K562 (cell line): Measurements from ENCODE around the gene CERS3. TPM values are rescaled to one million over a fixed set of nuclear protein-coding genes. Genes with fewer than 3 reads are reported as not detected.

Source experiments
- ATAC-seq: fragments of 200-7000 bp; cut with Tn5 transposase; 3 replicates; pipeline ENCODE4 v1.9.1; 2020; ENCODE audit warnings: moderate library complexity
- BruUV-seq: library from RNA; stranded (reverse); fragments of 400-500 nt; replicated peaks from 2 replicates; lab custom pipeline; 2021; lab: Mats Ljungman, UMichigan
- CTCF ChIA-PET: fragments of 300-600 bp; formaldehyde crosslinking; extraction: SDS; loops from one replicate; lab custom pipeline; 2021; ENCODE audit warnings: low intra/inter-chr PET ratio; lab: Yijun Ruan, JAX
- POLR2A ChIA-PET: fragments of 300-600, 350-650 bp; sonication (Branson Sonifier 250); formaldehyde crosslinking; extraction: SDS; loops from one replicate; lab custom pipeline; 2021; ENCODE audit warnings: antibody characterized with exemption, inconsistent platforms; lab: Yijun Ruan, JAX
- DNase-seq, 4 experiments: peaks; one replicate each; pipeline versions ENCODE4 v3.0.0 to v3.0.0-alpha.2; 2011 to 2018; ENCODE audit warnings: low spot score in 3 of 4, mixed read lengths in 3 of 4; ENCODE audit errors: extremely low read depth in 1 of 4
- FAIRE-seq: peaks from 2 replicates; lab custom pipeline; 2011; peaks lifted over from hg19 to GRCh38; lab: Jason Lieb, UNC
- H2AFZ ChIP-seq: 2 replicates; pipeline ENCODE4 v1.6.0; 2011; ENCODE audit warnings: low read depth, low read length, control low read depth, inconsistent platforms
- H3K27ac ChIP-seq: fragments of 200-600 bp; 3 replicates; pipeline ENCODE4 v1.8.0; 2011; ENCODE audit warnings: low read depth, mild to moderate bottlenecking, control low read depth, inconsistent platforms, low read length, moderate library complexity, mixed read lengths; ENCODE audit errors: extremely low read depth
- H3K27me3 ChIP-seq, 2 experiments: fragments of 300-600 bp in 1 of 2; 2 replicates in 1 of 2; 3 replicates in 1 of 2; pipeline versions ENCODE4 v1.6.0 to v1.8.0; 2011; ENCODE audit warnings: inconsistent platforms in 2 of 2, low read length in 2 of 2, mild to moderate bottlenecking in 1 of 2, mixed read lengths in 1 of 2, moderate library complexity in 1 of 2; ENCODE audit not compliant: control insufficient read depth in 2 of 2, insufficient read depth in 2 of 2
- H3K36me3 ChIP-seq: fragments of 300-600 bp; 3 replicates; pipeline ENCODE4 v1.8.0; 2011; ENCODE audit warnings: mild to moderate bottlenecking, low read length, inconsistent platforms; ENCODE audit not compliant: control insufficient read depth, insufficient read depth
- H3K4me1 ChIP-seq, 2 experiments: fragments of 200-600 bp in 1 of 2; replicated peaks in 1 of 2; 2 replicates in 1 of 2; 3 replicates in 1 of 2; pipeline versions ENCODE4 v1.5.1 to v1.8.0; 2011; ENCODE audit warnings: inconsistent platforms in 2 of 2, low read length in 2 of 2, mild to moderate bottlenecking in 1 of 2, mixed read lengths in 1 of 2, moderate library complexity in 1 of 2; ENCODE audit not compliant: control insufficient read depth in 2 of 2, insufficient read depth in 2 of 2
- H3K4me2 ChIP-seq: 2 replicates; pipeline ENCODE4 v1.6.1; 2011; ENCODE audit warnings: low read length, control low read depth, inconsistent platforms, mixed read lengths; ENCODE audit not compliant: insufficient read depth
- H3K4me3 ChIP-seq: fragments of 200-600 bp; sonication (generic), shearing (Covaris generic); 2 replicates; pipeline ENCODE4 v1.5.1; 2016; ENCODE audit warnings: control low read depth, inconsistent platforms
- H3K79me2 ChIP-seq: fragments of 200-600 bp; 3 replicates; pipeline ENCODE4 v1.8.0; 2011; ENCODE audit warnings: low read length, inconsistent platforms; ENCODE audit not compliant: control insufficient read depth, insufficient read depth
- H3K9ac ChIP-seq, 2 experiments: 2 replicates each; pipeline versions ENCODE4 v1.6.0 to v1.6.1; 2011; ENCODE audit warnings: low read depth in 2 of 2, low read length in 2 of 2, control low read depth in 1 of 2, inconsistent platforms in 1 of 2, mild to moderate bottlenecking in 1 of 2, mixed read lengths in 1 of 2; ENCODE audit not compliant: insufficient read depth in 1 of 2
- H3K9me1 ChIP-seq: one replicate; pipeline ENCODE4 v1.6.0; 2011; ENCODE audit warnings: inconsistent platforms, mild to moderate bottlenecking, low read length, moderate library complexity; ENCODE audit not compliant: control insufficient read depth, insufficient read depth
- H3K9me3 ChIP-seq: replicated peaks from 2 replicates; pipeline ENCODE4 v1.5.1; 2011; ENCODE audit warnings: low read depth, low read length, inconsistent platforms; ENCODE audit not compliant: control insufficient read depth, insufficient read depth
- H4K20me1 ChIP-seq: replicated peaks from 2 replicates; pipeline ENCODE4 v1.6.1; 2011; ENCODE audit warnings: low read length, inconsistent platforms, mixed read lengths; ENCODE audit not compliant: control insufficient read depth, insufficient read depth
- CHD4 ChIP-seq: fragments of 200-600 bp; sonication (generic); IDR thresholded peaks from 3 replicates; pipeline ENCODE4 v1.6.1; 2012; ENCODE audit warnings: low read depth, mild to moderate bottlenecking, mixed read lengths, low read length, inconsistent platforms; ENCODE audit not compliant: insufficient read depth, insufficient replicate concordance, poor library complexity, severe bottlenecking
- DPF2 ChIP-seq: fragments of 450-650 bp; IDR thresholded peaks from 2 replicates; pipeline ENCODE4 v1.6.1; 2016
- E2F4 ChIP-seq: sonication (generic); formaldehyde crosslinking; IDR thresholded peaks from 2 replicates; pipeline ENCODE4 v1.8.0; 2022; ENCODE audit warnings: mild to moderate bottlenecking, low read depth, missing genetic modification reagents
- E2F8 ChIP-seq: fragments of 450-650 bp; IDR thresholded peaks from 2 replicates; pipeline ENCODE4 v1.7.1; 2018; ENCODE audit warnings: mild to moderate bottlenecking, low read depth; ENCODE audit not compliant: partially characterized antibody
- EP400 ChIP-seq: fragments of 450-650 bp; IDR thresholded peaks from 2 replicates; pipeline ENCODE4 v1.6.1; 2017; ENCODE audit warnings: antibody characterized with exemption, mild to moderate bottlenecking, moderate library complexity
- FOXO4 ChIP-seq: fragments of 450-650 bp; formaldehyde crosslinking; IDR thresholded peaks from 2 replicates; pipeline ENCODE4 v1.4.0; 2020; ENCODE audit warnings: mild to moderate bottlenecking, moderate library complexity
- MCM5 ChIP-seq: fragments of 450-650 bp; IDR thresholded peaks from 2 replicates; pipeline ENCODE4 v1.6.1; 2016; ENCODE audit warnings: low read depth
- NR2F6 ChIP-seq: fragments of 450-650 bp; formaldehyde crosslinking; IDR thresholded peaks from 2 replicates; pipeline ENCODE4 v1.4.0; 2020; ENCODE audit warnings: mild to moderate bottlenecking
- PHB ChIP-seq: fragments of 250-450 bp; sonication (Bioruptor Pico); IDR thresholded peaks from 2 replicates; pipeline ENCODE4 v1.5.0; 2021
- SMARCA5 ChIP-seq: fragments of 450-650 bp; IDR thresholded peaks from 2 replicates; pipeline ENCODE4 v1.6.1; 2016
- SOX6 ChIP-seq: fragments of 450-650 bp; IDR thresholded peaks from 2 replicates; pipeline ENCODE4 v1.6.1; 2014; ENCODE audit warnings: mild to moderate bottlenecking
- TAL1 ChIP-seq: fragments of 450-650 bp; IDR thresholded peaks from 2 replicates; pipeline ENCODE4 v1.6.1; 2016; ENCODE audit warnings: mild to moderate bottlenecking
- TCFL5 ChIP-seq: fragments of 250-450 bp; sonication (Bioruptor Pico); conservative IDR thresholded peaks from 2 replicates; pipeline ENCODE4 v1.6.1; 2021; ENCODE audit warnings: mild to moderate bottlenecking, moderate library complexity, matching md5 sums
- WGBS: fragments of 100-300 bp; shearing (Covaris generic); methylation state at CpG from one replicate; pipeline ENCODE4 v1.1.6; 2016; ENCODE audit warnings: low coverage, mixed read lengths; ENCODE audit not compliant: insufficient coverage; ENCODE audit errors: missing lambda C conversion rate; 5-methylcytosine and 5-hydroxymethylcytosine counted together
- in situ Hi-C: fragments of 300-500 bp; cut with MboI; formaldehyde crosslinking; loops from 4 replicates; pipeline ENCODE4 v1.15.0; 2018; ENCODE audit warnings: inconsistent platforms, mixed read lengths
- intact Hi-C: fragments of 100-400 bp; cut with micrococcal nuclease; formaldehyde crosslinking; loops from 2 replicates; pipeline ENCODE4 v1.14.2; 2022
- polyA plus RNA-seq, 8 experiments: library from polyadenylated mRNA; depleted of rRNA in 4 of 8; stranded (reverse) in 5 of 8; unstranded in 3 of 8; fragments of >200 nt; fragmentation: Nextera tagmentation in 2 of 8; fragmentation: Illumina TruSeq in 1 of 8; extraction: Ambion mirVana in 2 of 8; extraction: Trizol in 1 of 8; gene quantifications; 2 replicates each; pipeline versions ENCODE4 v1.2.1 to v1.2.3, GENCODE V29; 2011 to 2014; ENCODE audit warnings: inconsistent platforms in 1 of 8, missing spikeins in 1 of 8
- total RNA-seq, 7 experiments: library from RNA; depleted of rRNA in 6 of 7; stranded (reverse); fragments of >200 nt in 6 of 7; fragmentation: Illumina TruSeq in 2 of 7; extraction: Trizol in 2 of 7; gene quantifications; 2 replicates each; pipeline versions ENCODE4 v1.2.1 to v1.2.3, GENCODE V29; 2011 to 2021; ENCODE audit warnings: low replicate concordance in 1 of 7
- TF ChIP-seq, protein P1 (sequence below): sonication (generic); formaldehyde crosslinking; IDR thresholded peaks from 2 replicates; pipeline ENCODE4 v1.8.1; 2023; ENCODE audit warnings: mild to moderate bottlenecking, missing genetic modification reagents
- TF ChIP-seq, protein P2 (sequence below), 2 experiments: fragments of 450-650 bp in 1 of 2; sonication (generic) in 1 of 2; formaldehyde crosslinking in 1 of 2; IDR thresholded peaks in 1 of 2; conservative IDR thresholded peaks in 1 of 2; 2 replicates each; pipeline versions ENCODE4 v1.6.1 to v1.8.1; 2016 to 2023; ENCODE audit warnings: mild to moderate bottlenecking in 2 of 2, moderate library complexity in 2 of 2, inconsistent platforms in 1 of 2, missing genetic modification reagents in 1 of 2

The CERS3 gene
- total and polyA plus RNA-seq, 9 of the 15 experiments (the other 6 are each of a cell fraction or from before 2014, with no cell fraction given), result not detected

GRCh38 chr15:100468285-100468684 lies 60.5 kb downstream of the CERS3 start:
- BruUV-seq, result no TSS peak

More at GRCh38 chr15:100468285-100468684, 60.5 kb downstream of the CERS3 start:
- H3K4me1 ChIP-seq, result no peaks in the 10 kb centered on the region
- DNase-seq (no peak), ATAC-seq (no peak), FAIRE-seq (no peak)
- ChIA-PET CTCF (no interaction called here), POLR2A (no interaction called here)
- no peak overlapping the region for H3K27ac ChIP-seq
- intact Hi-C loops, result no loop called here
- in situ Hi-C loops, result no loop called here
- no peaks in the 10 kb centered on the region for H3K9me1 ChIP-seq
- no peaks in the 10 kb centered on the region for H3K79me2 ChIP-seq
- no peaks in the 10 kb centered on the region for H3K9me3 ChIP-seq
- H3K4me3 ChIP-seq, result no peak overlapping the region
- H3K4me2 ChIP-seq, result no peak overlapping the region
- no peaks in the 10 kb centered on the region for H3K36me3 ChIP-seq
- no peaks in the 10 kb centered on the region; a peak in 1 of 5 replicates for H3K27me3 ChIP-seq
- 0% methylated on average over 2 of the region's 2 CpGs for WGBS
- no peak overlapping the region for H3K9ac ChIP-seq
- H2AFZ ChIP-seq, result no peak overlapping the region
- no peak for TF ChIP-seq PHB (CRISPR knock-in tag)
- TF ChIP-seq NR2F6 (CRISPR knock-in tag), result no peak
- no peak for TF ChIP-seq E2F4 (CRISPR knock-in tag)
- TF ChIP-seq E2F8, result no peak
- TF ChIP-seq CHD4, result no peak
- TF ChIP-seq DPF2, result no peak
- no peak for TF ChIP-seq TAL1
- TF ChIP-seq FOXO4 (CRISPR knock-in tag), result no peak
- TF ChIP-seq SMARCA5, result no peak
- TF ChIP-seq, protein P1, sequence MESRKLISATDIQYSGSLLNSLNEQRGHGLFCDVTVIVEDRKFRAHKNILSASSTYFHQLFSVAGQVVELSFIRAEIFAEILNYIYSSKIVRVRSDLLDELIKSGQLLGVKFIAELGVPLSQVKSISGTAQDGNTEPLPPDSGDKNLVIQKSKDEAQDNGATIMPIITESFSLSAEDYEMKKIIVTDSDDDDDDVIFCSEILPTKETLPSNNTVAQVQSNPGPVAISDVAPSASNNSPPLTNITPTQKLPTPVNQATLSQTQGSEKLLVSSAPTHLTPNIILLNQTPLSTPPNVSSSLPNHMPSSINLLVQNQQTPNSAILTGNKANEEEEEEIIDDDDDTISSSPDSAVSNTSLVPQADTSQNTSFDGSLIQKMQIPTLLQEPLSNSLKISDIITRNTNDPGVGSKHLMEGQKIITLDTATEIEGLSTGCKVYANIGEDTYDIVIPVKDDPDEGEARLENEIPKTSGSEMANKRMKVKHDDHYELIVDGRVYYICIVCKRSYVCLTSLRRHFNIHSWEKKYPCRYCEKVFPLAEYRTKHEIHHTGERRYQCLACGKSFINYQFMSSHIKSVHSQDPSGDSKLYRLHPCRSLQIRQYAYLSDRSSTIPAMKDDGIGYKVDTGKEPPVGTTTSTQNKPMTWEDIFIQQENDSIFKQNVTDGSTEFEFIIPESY (CRISPR knock-in tag), result no peak
- TF ChIP-seq MCM5, result no peak
- no peak for TF ChIP-seq SOX6
- no peak for TF ChIP-seq TCFL5
- TF ChIP-seq EP400, result no peak
- TF ChIP-seq, protein P2, sequence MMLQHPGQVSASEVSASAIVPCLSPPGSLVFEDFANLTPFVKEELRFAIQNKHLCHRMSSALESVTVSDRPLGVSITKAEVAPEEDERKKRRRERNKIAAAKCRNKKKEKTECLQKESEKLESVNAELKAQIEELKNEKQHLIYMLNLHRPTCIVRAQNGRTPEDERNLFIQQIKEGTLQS (IDR thresholded peaks at IDR 0.05), result no peak
- TF ChIP-seq, protein P2 (CRISPR knock-in tag; conservative IDR thresholded peaks at IDR 0.05), result no peak
- no peaks in the 10 kb centered on the region for H4K20me1 ChIP-seq
